SKM-1 (cell line): ENCODE measurements around the gene NOTUM.
"Not testable (repeated sequence)": the region's sequence is repeated elsewhere in the genome, so short reads cannot be mapped to it uniquely, and the experiment has no call there.

ENCODE experiments used
- DNase-seq: peaks from one replicate; lab custom pipeline; 2025; ENCODE audit not compliant: unreplicated experiment; lab: John Stamatoyannopoulos, UW

NOTUM gene

DNA sequence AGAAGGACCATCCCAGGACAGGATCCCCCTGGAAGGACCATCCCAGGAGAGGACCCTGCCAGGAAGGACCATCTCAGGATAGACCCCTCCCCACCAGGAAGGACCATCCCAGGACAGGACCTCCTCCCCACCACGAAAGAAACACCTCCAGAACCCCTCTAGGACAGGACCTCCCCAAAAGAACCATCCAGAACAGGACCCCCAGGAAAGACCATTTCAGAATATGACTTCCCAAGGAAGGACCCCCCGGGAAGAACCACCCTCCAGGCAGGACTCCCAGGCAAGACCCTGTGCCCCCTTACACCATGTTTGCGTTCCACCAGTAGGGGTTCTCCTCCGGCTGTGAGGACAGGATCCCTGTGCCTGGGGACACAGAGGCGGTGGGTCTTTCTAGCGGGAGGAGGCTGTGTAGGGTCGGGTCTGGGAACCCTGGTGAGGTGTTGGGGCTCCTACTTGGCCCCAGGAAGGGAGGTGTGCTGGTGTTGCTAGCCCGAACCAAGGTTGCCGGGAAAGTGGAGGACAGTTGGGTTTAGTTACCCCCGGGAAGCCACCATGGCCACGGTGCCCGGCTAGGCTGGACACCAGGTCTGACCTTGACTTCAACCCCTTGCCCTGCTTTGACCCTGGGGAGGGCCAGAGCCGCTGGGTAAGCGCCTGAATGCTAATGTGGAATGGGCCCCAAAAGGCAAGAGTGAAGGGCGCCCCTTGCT, 2.2 kb downstream of the NOTUM start:
- no peak for DNase-seq

DNA sequence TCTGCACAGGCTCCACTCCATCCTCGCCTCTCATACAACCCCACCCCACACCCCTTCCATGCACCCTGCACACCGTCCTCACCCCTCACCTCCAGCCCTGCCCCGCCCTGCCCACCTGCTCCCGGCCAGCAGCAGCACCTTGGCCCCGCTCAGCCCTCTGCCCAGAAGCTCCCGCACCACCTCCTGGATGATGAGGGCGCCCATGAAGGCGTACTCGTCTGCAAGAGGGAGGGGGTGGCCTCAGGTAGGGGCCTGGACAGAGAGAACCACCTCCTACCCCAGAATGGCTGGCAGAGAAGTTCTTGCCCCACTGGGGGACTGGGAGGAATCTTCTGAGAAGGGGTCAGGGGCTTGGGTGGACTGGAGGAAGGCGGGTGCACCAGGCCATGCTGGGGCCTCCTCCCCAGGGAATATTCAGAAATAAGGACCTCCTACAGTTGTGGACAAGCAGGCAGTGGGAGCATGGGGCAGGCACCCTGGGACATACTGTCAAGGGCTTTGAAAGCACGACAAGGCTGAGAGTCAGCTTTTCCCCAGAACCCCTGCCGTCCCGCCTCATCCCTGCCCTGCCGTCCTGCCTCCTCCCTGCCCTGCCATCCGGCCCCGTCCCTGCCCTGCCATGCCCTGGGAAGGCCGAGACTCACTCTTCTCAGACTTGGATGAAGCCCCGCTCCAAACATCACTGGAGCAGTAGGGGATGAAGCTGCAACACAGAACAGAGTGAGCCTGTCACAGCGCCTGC, 3.1 kb downstream of the NOTUM start:
- DNase-seq: no peak

DNA sequence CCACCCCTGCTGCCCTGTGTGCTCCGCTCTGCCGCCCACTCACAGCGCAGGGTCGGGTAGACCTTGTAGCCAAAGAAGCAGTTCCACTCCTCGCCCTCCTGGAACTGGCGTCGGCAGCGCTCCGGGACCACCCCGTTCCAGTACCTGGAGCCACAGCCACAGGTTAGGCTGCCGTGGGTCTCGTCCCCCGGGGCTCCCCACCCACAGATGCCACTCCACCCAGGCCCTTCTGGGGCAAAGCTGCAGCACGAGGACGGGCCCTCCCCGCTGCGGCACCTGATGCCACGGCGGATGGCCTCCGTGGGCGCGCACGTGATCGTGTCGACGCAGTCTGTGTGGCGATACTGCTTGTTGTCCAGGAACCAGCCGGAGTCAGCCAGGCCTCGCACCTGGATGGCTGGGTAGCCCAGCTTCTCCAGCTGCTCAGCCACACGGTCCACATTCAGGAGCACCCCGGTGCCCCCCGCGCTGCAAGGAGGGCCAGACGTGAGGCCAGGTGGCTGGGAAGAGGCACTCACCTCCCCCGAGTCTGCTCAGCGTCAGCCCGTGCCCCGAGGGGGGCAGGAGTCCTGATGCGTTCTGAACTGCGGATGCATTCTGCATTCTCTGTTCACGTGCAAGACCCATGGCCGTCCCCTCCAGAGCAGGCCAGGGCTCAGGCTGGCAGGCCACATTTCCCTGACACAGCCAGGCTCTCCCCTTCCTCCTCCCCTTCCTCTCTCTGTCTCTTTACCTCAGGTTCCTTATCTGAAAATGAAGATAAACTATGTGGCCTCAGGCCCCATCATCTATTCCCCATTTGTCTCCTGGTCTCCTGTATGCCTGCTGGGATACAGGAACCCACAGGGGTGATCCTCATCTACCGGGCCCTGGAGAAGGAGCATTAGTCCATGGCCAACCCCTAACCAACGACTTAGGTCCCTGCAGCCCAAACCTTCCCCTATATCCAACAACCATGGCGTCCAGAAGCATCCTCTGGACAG, 4.1 kb downstream of the NOTUM start:
- DNase-seq: no peak

DNA sequence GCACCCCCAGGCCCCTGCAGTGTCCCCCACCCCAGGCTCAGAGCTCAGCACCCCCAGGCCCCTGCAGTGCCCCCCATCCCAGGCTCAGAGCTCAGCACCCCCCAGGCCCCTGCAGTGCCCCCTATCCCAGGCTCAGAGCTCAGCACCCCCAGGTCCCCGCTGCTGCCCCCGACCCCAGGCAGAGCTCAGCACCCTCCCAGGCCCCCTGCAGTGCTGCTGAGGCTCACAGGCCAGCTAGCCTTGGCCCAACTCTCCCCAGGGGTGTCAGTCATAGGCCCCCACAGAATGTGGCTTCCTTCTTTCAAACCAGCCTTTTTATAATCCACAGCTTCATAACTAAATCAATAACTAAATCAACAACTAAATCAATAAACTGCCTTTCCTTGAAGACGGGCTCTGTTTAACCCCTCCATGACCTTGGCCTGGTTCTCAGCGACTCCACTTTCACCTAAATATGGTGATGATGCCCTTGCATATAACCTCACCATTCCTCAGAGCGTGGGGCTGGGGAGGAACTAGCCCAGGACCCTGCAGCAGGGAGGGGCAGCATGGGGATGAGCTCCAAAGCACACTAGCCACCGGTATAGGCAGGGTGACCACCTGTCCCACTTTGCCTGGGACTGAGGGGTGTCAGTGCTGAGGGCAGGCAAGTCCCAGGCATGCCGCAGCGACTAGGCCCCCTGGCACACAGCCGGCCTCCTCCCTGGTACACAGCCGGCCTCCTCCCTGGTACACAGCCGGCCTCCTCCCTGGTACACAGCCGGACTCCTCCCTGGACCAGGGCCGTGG, 5.0 kb downstream of the NOTUM start:
- no peak for DNase-seq

DNA sequence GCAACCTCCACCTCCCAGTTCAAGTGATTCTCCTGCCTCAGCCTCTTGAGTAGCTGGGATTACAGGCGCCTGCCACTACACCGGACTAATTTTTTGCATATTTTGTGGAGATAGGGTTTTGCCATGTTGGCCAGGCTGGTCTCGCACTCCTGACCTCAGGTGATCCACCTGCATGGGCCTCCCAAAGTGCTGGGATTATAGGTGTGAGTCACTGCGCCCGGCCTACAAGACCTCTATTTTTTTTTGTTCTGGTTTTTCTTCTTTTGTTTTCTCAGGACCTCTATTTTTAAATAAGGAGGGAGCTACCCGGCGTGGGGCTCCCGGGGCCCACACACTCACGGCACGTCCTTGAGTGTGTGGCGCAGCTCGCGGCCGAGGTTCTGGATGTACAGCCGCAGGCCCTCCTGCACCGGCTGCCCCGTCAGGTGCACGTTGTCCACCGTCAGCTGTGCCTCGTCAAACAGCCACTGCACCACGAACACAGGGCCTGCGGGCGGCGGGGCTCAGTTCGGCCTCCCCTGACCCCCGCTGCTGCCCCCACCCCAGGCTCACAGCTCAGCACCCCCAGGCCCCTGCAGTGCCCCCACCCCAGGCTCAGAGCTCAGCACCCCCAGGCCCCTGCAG, 5.8 kb downstream of the NOTUM start:
- DNase-seq: no peak

DNA sequence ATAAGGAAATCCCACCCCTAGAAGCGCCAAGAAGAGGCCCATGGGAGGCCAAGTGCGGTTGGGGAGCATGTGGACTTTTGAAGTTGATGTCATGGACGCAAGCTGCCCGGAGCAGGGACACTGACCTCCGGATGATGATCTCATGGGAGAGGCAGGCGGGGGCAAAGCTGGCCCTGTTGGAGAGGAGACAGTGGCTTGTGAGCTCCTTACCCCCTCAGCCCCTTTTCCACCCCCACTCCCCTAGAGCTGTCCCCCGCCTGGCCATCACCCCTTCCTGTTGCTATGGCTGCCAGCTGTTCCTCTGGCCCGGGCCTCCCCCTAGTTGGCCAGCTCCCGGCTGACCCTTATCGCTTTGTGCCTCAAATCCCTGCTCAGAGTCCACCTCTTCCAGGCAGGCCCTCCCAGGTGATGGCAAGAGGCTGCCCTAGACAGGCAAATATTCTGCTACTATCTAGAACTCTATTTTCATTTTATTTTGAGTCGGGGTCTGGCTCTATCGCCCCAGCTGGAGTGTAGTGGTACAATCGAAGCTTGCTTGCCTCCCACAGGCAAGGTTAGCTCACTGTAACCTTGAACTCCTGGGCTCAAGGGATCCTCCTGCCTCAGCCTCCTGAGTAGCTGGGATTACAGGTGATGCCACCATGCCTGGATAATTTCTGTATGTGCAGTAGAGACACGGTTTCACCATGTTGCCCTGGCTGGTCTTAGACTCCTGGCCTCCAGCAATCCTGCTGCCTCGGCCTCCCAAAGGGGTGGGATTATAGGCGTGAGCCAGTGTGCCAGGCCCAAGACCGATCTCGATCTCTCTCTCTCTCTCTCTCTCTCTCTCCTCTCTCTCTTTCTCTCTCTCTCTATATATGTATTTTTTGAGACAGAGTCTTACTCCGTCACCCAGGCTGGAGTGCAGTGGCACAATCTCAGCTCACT, 6.6 kb downstream of the NOTUM start:
- DNase-seq: no peak

DNA sequence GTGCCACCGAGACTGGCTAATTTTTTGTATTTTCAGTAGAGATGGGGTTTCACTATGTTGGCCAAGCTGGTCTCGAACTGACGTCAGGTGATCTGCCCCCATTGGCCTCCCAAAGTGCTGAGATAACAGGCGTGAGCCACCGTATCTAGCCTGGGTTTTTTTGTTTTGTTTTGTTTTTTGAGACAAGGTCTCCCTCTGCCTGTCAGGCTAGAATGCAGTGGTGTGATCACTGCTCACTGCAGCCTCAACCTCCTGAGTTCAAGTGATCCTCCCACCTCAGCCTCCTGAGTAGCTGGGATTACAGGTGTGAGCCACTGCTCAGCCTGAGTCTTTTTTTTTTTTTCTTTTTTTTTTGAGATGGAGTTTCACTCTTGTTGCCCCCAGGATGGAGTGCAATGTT, 7.5 kb downstream of the NOTUM start:
- not testable (repeated sequence) for DNase-seq

DNA sequence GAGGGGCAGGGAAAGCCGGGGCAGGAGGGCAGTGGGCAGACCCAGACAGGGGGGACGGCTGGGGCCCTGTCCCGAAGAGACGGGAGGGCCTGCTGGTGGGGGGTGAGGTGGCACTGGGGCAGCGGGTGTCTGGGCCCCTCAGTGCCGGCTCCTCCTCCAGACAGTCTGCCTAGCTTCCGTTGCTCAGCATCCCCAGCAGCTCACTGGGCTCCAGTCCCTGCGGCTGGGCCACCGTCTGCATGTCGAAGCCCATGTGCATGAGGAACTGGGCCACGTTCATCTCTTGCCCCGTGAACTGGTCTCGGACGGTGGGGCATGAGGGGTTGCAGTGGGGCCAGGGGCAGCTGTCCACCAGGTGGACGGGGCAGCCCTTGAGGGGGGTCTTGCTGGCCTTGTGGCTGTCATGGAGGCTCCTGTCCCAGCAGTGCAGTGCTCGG, 8.2 kb downstream of the NOTUM start:
- DNase-seq: no peak

DNA sequence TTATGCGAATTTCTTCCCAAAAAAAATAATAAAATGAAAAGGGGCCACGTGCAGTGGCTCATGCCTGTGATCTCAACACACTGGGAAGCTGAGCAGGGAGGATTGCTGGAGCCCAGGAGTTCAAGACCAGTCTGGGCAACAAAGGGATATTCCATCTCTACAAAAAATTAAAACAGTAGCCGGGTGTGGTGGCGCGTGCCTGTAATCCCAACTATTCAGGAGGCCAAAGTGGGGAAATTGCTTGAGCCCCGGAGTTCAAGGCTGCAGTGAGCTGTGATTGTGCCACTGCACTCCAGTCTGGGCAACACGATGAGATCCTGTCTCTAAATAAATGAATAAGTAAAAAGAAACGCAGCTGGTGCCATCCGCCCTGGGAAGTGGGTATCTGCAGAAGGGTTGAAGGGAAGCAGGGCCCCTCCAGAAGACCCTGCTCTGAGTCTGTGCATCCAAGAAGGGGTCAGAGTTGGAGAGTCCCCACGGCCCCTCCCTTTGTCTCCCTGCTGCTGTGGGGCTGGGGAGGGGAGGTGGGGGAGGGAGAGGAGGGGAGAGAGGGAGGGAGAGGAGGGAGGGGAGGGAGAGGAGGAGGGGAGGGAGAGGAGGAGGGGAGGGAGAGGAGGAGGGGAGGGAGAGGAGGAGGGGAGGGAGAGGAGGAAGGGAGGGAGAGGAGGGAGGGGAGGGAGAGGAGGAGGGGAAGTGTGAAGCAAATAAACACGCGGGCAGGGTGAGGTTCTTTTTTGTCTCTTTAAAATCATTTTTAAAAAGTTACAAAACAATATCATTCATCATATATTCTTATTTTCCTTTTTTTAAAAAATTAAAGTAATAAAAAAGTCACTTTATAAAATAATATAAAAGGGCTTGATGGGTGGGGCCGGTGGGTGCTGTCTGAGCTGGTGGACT, 9.0 kb downstream of the NOTUM start:
- DNase-seq: no peak

DNA sequence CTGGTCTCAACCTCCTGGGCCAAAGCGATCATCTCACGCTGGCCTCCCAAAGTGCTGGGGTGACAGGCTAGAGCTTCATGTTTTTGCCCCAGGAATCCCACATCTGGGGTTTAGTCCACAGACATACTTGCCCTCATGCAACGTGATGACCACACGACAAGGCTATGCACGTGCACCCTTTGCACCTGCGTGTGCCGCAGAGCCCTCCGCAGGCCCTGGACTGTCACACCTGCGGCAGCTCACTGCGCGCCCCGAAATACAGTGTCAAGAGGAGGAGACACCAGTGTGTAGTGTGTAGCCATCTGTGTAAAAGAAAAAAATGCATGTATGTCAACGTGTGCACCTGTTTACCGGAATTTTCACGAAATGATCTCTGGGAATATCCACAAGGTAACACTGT, 10.5 kb downstream of the NOTUM start:
- DNase-seq: no peak

DNA sequence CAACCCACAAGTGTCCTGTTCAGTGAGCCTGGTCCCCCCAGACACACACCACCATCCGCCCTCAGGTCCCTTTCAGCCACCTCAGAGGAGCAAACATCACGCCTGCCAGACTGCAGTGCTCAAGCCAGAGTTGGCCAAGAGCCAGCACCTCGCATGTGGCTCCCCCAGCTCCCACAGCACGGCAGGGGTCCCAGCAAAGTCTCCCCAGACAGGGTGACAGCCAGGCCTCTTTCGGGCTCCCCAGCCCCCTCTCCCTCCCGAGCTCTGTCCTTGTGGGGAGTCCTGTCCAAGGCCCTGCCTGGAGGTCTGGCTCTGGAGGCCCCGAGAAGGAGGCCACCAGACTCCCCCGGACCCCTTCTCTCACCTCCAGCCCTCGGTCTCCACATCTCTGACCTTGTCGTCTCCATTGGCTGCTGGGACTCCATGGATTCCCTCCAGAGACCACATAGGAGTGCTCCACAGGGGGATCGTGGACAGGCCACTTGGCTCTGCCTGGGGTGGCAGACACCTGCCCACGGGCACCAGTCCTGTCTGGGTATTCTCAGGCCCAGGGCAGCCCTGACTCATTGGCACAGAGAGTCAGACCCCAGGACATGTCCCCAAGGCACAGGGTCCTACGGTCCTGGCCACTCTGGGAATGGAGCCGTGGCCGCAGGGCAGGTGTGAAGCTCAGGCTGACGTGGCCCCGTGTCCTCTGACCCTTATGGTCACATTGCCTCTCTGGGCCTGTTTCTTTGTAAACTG, 12.2 kb downstream of the NOTUM start:
- no peak for DNase-seq

DNA sequence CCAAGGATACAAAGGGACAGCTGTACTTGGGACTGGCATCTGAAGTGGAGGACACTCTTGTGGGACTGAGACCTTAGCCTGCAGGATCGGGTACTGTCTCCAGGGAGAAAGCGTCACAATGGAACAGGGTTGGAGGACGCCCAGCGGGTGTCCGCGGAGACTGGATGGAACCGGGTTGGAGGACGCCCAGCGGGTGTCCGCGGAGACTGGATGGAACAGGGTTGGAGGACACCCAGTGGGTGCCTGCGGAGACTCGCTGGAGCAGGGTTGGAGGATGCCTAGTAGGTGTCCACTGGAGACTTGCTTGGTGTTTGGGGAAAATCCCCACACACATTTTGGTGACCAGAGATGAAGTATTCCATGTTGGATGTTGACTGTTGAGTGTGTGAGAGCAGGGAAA, 13.8 kb downstream of the NOTUM start, which contains the start of gene MYADML2:
TSS of gene MYADML2 (minus strand) at position 45 of the 400 bp plus-strand sequence. CDS start 5,492 bp downstream, outside the sequence.
- DNase-seq: no peak

DNA sequence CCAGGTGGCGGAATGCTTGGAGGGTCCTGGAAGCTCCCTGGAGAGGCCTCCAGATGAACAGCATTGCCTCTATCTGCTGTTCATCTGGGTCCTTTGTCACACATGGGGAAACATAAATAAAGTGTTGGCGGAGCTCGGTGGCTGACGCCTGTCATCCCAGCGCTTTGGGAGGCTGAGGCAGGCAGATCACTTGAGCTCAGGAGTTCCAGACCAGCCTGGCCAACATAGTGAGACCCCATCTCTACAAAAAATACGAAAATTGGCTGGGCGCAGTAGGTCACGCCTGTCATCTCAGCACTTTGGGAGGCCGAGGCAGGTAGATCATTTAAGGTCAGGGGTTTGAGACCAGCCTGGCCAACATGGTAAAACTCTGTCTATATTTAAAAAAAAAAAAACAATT, 16.1 kb downstream of the NOTUM start:
- no peak for DNase-seq

DNA sequence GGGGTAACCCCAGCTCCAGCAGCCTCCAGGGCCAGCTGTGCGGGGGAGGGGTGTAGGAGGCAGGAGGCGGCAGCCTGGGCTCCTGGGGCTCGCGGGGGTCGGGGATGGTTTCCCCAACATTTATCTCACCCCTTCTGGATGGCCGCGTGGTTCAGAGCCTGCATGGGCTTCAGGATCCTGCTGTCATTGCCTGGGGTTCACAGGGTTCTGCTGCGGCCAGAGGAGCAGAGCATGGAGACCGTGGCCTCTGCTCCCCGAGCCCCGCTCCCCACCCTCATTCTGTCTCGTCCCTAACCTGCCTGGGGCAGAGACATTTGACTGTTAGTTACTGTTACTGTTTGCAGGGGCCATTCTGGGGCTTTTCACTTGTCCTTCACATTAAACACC, 18.8 kb downstream of the NOTUM start:
- DNase-seq: no peak

DNA sequence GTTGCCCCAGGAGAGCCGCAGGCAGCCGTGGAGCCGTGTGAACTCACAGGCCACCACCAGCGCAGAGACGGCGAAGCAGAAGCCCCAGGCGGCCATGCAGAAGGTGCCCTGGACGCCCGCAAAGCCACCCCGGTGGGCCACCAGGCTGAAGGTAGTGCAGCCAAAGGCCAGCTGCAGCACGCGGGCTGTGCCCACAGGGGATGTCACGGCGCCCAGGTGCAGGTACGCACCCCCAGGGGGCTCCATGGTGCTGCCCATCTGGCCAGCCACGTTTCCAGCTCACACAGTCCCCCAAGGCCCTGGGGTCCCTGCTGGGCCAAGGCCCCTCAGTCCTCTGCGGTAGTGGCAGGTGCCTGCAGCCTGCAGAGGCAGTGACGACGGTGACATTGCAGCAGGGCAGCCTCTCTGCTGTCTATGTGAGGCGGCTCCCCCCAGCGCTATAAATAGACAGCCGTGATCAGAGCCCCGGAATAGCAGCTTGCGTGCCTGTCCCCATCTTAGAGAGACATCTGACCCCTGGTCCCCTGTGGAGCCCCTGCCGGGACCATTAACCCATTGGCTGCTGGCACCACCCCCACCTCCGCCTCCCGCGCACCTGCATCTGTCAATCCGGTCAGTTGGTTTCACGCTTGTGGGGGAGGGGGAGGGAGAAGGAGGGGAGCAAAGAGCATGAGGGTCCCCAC, 19.4 kb downstream of the NOTUM start:
- DNase-seq: no peak

DNA sequence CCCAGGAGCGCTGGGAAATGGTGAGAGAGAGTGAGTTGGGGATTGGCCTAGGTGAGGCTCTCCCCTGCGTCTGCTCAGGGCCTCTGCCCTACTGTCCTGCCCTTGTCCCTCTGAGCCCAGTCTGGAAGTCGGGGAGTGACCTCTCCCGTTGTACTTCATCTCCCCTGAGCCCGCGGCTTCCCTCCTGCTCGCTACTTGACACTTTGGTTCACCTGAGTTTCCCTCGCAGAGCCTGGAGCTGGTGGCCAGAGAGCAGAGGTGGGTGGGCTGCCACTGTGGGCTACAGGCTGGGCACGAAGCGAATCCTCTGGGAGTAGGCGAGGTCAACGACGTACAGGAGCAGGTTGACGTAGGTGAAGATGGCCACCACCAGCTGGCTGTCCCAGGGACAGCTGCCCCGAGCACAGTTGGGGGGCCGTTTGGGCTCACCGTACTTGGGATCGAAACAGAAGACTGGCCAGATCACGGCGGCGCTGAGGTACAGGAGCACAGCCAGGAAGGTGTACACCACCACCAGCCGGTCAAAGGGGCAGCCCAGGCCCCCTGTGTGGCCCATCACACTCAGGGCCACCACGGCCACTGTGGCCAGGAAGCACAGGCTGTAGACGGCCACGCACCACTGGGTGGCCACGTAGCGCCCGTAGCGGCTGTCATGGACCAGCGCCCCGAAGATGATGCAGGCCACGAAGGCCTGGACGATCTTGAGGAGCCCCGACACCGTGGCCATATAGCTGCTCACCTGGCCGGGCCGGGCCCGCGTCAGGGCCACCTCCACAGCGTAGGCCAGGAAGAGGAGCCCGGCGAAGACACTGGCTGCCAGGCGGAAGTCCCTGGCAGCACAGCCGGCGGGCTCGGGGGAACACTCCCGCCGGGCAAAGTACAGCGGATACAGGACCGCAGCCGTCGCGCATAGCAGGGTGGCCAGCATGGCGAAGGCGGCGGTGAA, 20.2 kb downstream of the NOTUM start:
- no peak for DNase-seq
